HG03097 (cell line): ENCODE data around the gene PHLDB1.
"Not testable (repeated sequence)": the region's sequence is repeated elsewhere in the genome, so short reads cannot be mapped to it uniquely, and the experiment has no call there.

ENCODE experiments used
- ATAC-seq: cut with Tn5 transposase; IDR thresholded peaks from one replicate; pipeline ENCODE4 v1.9.1; 2021; ENCODE audit not compliant: unreplicated experiment, low FRiP score

PHLDB1 gene

DNA sequence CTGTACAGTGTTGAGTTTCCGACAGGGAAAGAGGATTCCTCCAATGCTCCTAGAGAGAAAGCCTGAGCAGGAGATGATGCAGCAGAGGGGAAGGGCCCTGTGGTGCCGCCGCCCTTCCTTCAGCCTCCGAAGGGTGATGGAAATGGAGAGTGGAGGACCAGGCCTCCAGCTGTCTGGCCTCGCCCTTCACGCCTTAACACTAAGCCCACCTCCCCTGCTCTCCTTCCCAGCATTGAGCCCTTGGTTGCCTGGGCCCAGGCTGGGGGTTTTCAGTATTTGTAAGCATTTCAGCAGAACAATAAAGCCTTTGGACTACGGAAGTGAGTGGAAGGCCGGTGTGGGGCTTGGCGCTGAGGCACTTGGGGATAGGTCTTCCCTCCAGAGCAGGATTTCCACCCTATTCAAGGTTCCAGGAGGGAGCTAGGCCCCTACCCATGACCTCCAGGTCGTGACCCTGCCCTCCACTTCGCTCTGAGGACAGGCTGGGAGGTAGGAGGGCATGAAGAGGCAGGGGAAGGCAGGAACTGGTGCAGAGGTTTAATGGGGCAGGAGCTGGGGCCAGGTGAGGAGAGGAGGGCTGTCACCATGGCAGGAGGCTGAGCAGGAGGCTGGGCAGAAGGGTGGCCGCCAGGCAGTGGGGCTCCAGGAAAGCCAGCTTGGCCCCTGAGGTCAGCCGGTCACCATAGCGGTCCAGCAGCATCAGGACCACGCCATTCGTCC, 50.5 kb downstream of the PHLDB1 start:
- no peak for ATAC-seq

DNA sequence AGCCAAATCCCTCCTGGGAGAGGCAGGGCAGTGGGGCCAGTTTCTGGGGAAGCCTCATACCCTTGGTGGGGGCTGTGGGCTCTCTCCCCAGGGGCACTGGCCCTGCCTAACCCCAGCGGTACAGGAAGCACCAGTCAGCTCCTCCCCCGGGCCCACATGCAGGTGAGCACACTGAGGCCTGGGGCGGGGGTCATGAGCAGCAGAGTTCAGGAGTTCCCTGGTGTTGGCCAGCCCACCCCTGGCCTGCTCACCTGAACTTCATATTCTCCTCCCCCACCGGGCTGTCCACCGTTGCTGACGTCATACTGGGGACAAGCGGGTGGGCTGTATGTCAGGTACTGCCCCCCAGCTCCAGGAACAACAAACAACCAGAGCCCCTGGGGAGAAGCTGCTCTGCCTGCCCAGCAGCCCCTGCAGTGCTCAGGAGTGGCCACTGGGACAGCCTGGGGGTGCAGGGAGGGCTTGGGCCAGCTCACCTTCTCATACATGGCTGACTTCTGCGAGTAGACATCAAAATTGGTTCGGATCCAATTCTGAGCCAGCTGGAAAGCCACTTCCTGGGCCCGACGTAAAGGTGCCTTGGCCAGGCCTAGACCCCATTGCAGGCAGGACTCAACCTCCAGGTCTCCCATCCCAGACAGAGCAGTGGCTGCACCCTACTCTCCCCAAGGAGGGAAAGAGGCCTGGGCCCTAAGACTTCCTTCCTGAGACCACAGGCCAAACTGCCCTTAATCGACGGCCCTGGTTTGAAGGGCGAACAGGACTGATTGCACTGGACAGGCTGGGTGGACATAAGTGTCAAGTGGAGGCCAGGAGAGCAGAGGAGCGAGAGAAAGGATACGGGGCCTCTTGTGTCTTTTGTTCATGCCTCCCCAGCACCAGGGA, 51.3 kb downstream of the PHLDB1 start:
- ATAC-seq = no peak

DNA sequence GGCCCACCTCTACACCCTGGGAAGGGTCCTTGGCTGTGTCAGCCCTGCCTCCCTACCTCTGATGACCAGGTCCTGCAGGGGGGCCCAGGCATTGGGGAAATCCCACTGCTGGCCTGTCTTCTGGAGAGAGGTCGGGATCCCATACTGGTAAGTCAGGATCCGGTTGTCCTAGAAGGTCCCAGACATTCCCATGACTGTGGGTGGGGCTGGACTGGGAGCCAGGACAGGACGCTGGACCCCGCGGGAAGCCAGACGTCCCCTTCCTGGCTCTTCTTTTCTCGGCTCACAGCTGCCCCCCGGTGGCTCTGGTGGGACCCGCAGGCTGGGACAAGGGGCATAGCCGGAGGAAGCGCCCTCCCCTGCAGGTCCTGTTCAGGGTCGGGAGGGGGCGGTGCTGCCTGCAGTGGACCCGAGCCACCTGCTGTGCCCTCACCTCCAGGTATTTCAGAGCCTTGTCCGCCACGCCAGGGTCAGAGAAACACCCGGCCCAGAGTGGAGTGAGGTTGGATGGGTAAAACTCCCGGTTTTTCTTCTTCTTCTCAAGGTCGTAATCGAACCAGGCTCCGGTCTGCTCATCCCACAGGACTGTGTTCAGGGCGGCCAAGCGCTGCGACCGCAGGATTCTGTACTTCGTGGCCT, 52.0 kb downstream of the PHLDB1 start:
- no peak for ATAC-seq

DNA sequence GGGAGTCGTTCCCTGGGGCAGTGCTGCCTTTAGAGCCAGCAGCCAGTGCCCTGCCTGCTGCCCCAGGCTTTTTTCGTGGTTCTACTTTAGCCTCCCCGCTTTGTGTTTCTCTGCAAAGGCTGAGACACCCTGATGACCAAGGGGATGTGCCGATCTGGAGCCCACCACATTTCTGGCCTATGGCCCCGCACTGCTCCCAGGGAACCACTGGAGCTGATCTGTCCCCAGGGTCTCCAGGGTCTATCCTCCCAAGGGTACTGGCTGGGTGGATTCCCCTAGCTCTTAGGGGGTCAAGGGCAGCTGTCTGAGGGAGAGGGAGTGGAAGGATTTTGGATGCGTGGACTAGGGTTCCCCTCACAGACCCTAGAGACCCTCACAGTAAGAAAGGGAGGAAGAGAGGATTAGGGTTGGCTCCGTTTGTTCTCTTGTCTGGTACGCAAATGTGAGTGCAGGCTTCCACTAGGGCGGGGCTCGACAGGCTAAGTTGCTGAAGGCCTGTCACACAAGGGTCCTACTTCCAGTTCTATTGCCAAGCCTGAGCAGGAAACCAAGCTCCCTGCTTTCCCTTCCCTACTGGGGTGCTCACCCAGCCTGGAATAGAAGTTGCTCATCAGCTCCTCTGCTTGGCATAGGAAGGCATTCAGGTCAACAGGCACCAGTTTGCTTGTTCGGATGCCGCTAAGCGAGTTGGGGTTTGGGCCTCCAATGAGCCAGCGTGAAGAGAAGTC, 52.7 kb downstream of the PHLDB1 start:
- ATAC-seq = no peak

- ATAC-seq = no peak
Measured at GRCh38 chr11:118660681-118661424, 53.4 kb downstream of the PHLDB1 start.

GRCh38 chr11:118661425-118662301, 54.2 kb downstream of the PHLDB1 start:
- ATAC-seq = no peak

DNA sequence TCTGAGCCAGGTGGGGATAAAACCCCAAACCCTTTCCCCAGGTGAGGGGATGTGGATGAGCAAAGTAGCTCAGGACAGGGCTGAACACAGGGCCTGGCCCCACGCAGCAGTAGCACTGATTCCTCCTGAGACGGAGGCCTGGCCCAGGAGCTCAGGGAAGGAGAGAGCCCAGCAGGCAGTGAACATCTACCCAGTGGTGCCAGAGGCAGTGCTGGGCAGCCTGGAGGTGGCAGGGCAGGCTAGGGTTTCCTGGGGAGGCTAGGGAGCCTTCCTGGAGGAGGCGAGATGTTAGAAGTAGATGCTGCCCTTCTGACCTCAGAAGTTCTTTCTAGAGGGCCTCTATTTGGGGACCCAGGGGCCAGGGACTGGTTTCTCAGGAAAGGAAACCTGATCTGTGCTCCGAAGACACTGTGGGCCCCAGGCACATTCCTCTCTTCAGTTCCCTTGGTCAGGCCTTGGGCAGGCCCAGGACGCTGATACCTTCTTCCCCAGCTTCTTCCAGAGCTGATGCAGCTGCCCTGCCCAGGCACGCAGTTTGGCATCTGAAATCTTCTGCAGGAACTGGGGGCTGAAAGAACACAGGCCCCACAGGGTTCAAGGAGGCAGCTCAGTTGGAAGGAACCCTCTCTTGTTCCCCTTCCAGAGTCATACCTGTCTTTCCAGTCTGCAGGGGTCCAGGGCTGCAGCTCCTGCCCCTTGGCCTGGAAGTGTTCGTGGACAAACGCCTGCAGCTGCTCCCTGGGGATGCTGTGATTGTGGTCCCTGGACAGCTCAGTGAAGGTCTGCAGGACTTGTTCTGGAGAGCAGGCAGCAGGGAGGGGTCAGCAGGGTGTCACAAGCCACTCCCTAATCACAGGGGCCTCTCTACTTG, 55.2 kb downstream of the PHLDB1 start:
- ATAC-seq = no peak

DNA sequence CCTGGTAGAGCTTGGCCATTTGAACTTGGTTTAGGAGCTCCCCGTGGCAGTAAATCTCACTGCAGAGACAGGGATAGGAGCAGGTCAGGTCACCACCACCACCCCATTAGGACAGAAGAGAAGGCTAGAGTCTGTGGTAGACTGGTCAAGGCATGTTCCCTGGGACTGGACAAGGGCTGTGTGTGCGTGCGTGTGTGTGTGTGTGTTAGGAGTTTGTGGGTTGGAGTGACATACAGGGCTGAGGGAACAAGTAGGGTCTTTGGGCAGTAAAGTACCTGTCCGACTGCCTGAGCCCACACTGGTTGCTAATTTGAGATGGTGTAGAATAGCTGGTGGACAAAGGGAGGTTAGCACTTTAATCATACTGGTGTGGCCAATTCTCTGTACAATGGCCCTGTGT, 56.0 kb downstream of the PHLDB1 start:
- ATAC-seq = no peak

DNA sequence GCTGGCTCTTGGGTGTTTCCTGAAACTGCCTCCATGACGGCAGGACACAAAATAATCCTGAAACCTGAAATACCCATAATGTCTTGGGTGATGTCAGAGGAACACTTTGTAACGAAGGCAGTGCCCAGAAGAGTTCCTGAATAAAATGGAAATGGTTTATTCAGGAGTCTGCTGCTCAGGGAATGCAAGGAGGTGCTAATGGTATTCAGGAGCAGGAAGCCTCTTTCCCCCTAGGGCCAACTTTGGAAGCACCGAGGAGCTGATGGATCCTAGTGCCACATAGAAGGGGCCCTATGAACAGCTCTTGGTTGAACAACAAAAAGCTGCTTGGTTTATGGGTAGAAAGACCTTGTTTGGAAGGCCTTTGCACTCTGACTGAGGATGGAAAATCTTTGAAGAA, 56.5 kb downstream of the PHLDB1 start:
- ATAC-seq = no peak

- ATAC-seq = no peak
Measured at GRCh38 chr11:118666371-118666770, 59.0 kb downstream of the PHLDB1 start.

- no peak for ATAC-seq
Measured at GRCh38 chr11:118670063-118670462, 62.6 kb downstream of the PHLDB1 start.

DNA sequence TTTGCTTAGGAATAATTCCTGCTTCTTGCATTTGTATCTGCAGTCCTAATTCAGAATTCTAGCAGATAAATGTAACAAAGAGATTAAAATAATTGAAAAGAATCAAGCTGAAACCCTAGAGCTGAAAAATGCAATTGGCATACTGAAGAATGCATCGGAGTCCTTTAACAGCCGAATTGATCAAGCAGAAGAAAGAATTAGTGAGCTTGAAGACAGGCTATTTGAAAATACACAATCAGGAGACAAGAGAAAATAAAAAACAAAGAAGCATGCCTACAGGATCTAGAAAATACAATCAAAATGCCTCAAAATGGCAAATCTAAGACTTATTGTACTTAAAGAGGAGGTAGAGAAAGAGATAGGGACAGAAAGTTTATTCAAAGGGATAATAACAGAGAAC, 63.8 kb downstream of the PHLDB1 start:
- no peak for ATAC-seq

DNA sequence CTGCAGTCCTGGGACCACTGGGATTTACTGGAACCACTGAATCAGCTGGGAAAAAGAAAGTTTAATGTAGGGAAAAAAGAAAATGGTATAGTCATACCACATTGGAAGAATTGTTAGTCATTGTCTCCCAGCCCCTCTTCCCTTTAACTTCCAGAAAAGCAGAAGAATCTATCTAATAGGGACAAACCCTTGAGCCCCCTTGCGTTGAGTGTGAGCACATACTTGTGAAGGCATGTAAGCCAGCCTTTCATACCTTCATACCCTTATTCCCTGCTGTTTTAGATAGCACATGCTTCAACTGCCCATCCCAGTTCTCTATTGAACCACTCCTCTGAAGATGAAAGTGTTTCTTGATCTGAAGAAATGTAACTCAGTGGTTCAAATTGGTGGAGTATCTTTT, 65.4 kb downstream of the PHLDB1 start:
- ATAC-seq = no peak

DNA sequence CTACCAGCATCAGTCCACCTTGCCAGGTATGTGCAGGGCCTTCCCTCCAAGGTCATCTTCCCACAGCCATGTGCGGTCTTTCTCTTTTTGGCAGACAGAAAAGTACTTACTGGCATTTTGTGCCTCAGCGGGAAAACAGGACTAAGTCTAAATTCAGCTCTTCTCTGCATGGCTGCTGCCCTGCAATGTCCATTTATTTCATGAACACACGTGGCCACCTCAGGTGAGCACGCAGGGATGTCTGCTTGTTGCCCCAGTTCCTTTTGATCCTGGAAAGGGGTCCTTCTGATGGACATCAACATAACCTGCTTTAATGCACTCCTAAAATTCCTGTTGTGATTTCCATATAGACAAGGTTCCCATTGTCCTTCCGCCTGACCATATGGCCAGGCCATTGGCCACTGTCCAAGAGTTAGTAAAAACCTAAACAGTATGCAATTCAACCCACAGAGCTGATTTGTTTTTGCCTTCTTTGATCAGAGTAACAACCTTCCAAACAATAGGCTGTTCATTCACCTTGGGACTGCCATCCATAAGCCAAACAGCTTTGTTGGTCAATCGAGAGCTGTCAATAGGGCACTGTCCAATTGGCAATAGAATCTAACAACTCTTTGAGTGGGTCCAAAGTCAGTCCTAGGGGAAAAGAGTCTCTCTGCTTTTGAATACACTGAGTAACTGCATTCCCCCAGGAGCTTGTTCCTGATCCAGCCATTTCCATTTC, 66.1 kb downstream of the PHLDB1 start:
- no peak for ATAC-seq

DNA sequence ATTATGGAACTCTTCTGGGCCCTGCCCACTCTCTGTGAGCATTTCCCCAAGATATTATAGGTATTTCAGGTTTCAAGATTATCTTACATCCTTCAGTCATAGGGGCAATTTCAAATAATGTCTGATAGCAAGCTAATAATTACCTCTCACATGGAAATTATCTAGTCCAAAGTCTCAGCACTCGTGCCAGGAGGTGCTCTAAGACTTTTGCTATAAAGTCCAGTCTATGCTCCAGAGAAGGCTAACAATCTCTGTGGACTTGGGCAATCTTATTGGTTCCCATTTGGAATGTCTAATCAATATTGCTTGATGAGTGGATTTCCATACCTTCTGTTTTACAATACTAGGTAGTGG, 66.6 kb downstream of the PHLDB1 start:
- no peak for ATAC-seq

GRCh38 chr11:118677977-118678376, 70.6 kb downstream of the PHLDB1 start:
- no peak for ATAC-seq

DNA sequence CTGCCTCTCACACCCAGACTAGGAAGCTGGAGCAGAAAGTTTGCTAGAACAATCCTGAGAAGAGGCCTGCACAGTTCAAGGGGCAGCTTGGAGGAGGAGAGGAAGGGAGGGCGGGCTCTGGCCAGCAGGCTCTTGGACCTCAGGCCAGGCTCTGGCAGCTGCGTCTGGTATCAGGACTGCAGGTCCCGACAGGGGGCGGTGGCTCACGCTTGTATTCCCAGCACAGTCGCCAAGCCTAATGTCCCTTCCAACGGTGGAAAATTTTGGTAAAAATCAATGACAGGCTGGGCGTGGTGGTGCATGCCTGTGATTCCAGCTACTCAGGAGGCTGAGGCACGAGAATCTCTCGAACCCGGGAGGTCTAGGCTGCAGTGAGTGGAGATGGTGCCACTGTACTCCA, 71.5 kb downstream of the PHLDB1 start:
- not testable (repeated sequence) for ATAC-seq

GRCh38 chr11:118679483-118679882, 72.1 kb downstream of the PHLDB1 start, which contains the start of gene TREH:
TREH (minus strand) TSS chr11:118679650; CDS start chr11:118679627, 23 bp downstream.
- ATAC-seq = no peak
